Adrenal gland (tissue), 5 donors: Measurements from ENCODE around the gene AFAP1.

Experiments
- CTCF ChIP-seq, 6 experiments: fragments of 450-650 bp in 4 of 6; fragments of 200-600 bp in 2 of 6; sonication (generic) in 1 of 6; IDR thresholded peaks; 1 replicate in 5 of 6; 2 replicates in 1 of 6; pipeline versions ENCODE4 v1.5.1 to v1.8.0; 2016 to 2021; ENCODE audit warnings: antibody characterized with exemption in 6 of 6, mild to moderate bottlenecking in 2 of 6, moderate library complexity in 1 of 6
- POLR2A ChIP-seq, 2 donors: fragments of 450-650 bp; IDR thresholded peaks; one replicate each; pipeline ENCODE4 v1.6.1; 2017; ENCODE audit warnings: antibody characterized with exemption in 2 of 2, mild to moderate bottlenecking in 2 of 2, moderate library complexity in 1 of 2
- donor health status: DM: no; HTN: no; CAD: no.

GRCh38 chr4:7787681-7788141 lies 151.9 kb downstream of the AFAP1 start:
- TF ChIP-seq POLR2A (IDR thresholded peaks at IDR 0.05) (no peak), CTCF (IDR thresholded peaks at IDR 0.05) (no peak)
